SU-DHL-6 (cell line): ENCODE results near the gene ABCD3.

Source experiments
- H2AFZ ChIP-seq: fragments of 200-600 bp; sonication (generic); 2 replicates; pipeline ENCODE4 v1.6.1; 2014; ENCODE audit warnings: low read depth, mild to moderate bottlenecking, moderate library complexity, mixed read lengths, antibody characterized with exemption, low read length; ENCODE audit not compliant: severe bottlenecking
- H3F3A ChIP-seq: fragments of 200-600 bp; shearing (Covaris generic); 2 replicates; pipeline ENCODE4 v1.6.0; 2016; ENCODE audit warnings: antibody characterized with exemption, mild to moderate bottlenecking; ENCODE audit not compliant: insufficient read depth
- H3K27ac ChIP-seq: fragments of 200-600 bp; sonication (generic); 2 replicates; pipeline ENCODE4 v1.5.1; 2016; ENCODE audit warnings: low read depth, mild to moderate bottlenecking, low read length, moderate library complexity, mixed read lengths
- H3K27me3 ChIP-seq: fragments of 200-600 bp; sonication (generic), shearing (Covaris generic); 2 replicates; pipeline ENCODE4 v1.6.0; 2014; ENCODE audit warnings: mild to moderate bottlenecking, low read length
- H3K36me3 ChIP-seq: fragments of 200-600 bp; sonication (generic); 2 replicates; pipeline ENCODE4 v1.6.1; 2014; ENCODE audit warnings: mild to moderate bottlenecking, low read length, mixed read lengths
- H3K4me2 ChIP-seq: fragments of 300-600, 200-600 bp; shearing (Covaris generic), sonication (generic); 2 replicates; pipeline ENCODE4 v1.6.0; 2014; ENCODE audit warnings: low read length, low read depth, mild to moderate bottlenecking; ENCODE audit not compliant: poor library complexity, severe bottlenecking
- H3K4me3 ChIP-seq: fragments of 200-600 bp; sonication (generic); 2 replicates; pipeline ENCODE4 v1.5.1; 2014; ENCODE audit warnings: antibody characterized with exemption, low read length, mild to moderate bottlenecking, mixed read lengths; ENCODE audit not compliant: insufficient read depth, poor library complexity, severe bottlenecking
- H3K79me2 ChIP-seq: fragments of 200-600 bp; sonication (generic); 2 replicates; pipeline ENCODE4 v1.6.1; 2014; ENCODE audit warnings: mild to moderate bottlenecking, low read length, moderate library complexity; ENCODE audit not compliant: insufficient read depth
- H3K9ac ChIP-seq: fragments of 200-600 bp; sonication (generic); 2 replicates; pipeline ENCODE4 v1.7.0; 2014; ENCODE audit warnings: mild to moderate bottlenecking, low read length
- H3K9me2 ChIP-seq: fragments of 200-600 bp; sonication (generic); replicated peaks from 2 replicates; pipeline ENCODE4 v1.6.1; 2014; ENCODE audit warnings: low read length; ENCODE audit not compliant: insufficient read depth
- H3K9me3 ChIP-seq: fragments of 200-600 bp; sonication (generic); 2 replicates; pipeline ENCODE4 v1.6.1; 2014; ENCODE audit warnings: low read length, mixed read lengths; ENCODE audit not compliant: insufficient read depth
- H4K20me1 ChIP-seq: fragments of 200-600 bp; sonication (generic); 2 replicates; pipeline ENCODE4 v1.6.1; 2014; ENCODE audit warnings: low read depth, mild to moderate bottlenecking, antibody characterized with exemption, low read length, moderate library complexity, mixed read lengths
- EZH2phosphoT487 ChIP-seq: fragments of 200-600 bp; sonication (generic), shearing (Covaris generic); conservative IDR thresholded peaks from 2 replicates; pipeline ENCODE4 v1.6.1; 2018; ENCODE audit warnings: mild to moderate bottlenecking, antibody characterized with exemption, low read length, moderate library complexity, mixed read lengths
- TF ChIP-seq, protein P1 (sequence below): fragments of 200-600 bp; sonication (generic); IDR thresholded peaks from one replicate; pipeline ENCODE4 v1.5.1; 2017; ENCODE audit warnings: antibody characterized with exemption, mild to moderate bottlenecking, low read length, moderate library complexity; ENCODE audit not compliant: insufficient read depth, poor library complexity, severe bottlenecking

Gene ABCD3

DNA sequence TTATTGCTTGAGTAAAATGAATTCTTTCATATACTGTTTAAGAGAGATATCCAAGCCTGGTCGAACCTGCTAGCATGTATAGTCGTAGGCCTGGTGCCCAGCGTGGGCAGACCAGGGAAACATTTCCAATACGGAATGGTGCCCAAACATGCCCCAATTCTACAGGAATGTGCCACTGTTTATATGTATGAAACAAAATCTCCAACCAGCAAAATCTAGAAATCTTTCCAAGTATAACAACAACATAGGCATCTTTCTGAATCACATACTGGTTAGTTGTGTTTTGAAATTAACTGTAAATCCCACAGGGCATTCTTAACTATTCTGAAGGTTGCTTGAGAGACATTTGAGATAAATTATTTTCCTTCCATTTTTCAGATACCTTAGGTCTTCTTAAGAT, 17.0 kb upstream of the ABCD3 start:
- Histone ChIP-seq H3K4me3 (no peak overlapping the region), H3K9me3 (no peaks in the 10 kb centered on the region), H3K9me2 (no peaks in the 10 kb centered on the region), H3K27ac (no peak overlapping the region), H3K36me3 (no peaks in the 10 kb centered on the region), H3K27me3 (no peaks in the 10 kb centered on the region), H3K79me2 (no peaks in the 10 kb centered on the region), H3K4me2 (no peak overlapping the region), H3F3A (no peaks in the 10 kb centered on the region), H2AFZ (no peak overlapping the region), H4K20me1 (no peaks in the 10 kb centered on the region), H3K9ac (no peak overlapping the region)
- TF ChIP-seq, protein P1, sequence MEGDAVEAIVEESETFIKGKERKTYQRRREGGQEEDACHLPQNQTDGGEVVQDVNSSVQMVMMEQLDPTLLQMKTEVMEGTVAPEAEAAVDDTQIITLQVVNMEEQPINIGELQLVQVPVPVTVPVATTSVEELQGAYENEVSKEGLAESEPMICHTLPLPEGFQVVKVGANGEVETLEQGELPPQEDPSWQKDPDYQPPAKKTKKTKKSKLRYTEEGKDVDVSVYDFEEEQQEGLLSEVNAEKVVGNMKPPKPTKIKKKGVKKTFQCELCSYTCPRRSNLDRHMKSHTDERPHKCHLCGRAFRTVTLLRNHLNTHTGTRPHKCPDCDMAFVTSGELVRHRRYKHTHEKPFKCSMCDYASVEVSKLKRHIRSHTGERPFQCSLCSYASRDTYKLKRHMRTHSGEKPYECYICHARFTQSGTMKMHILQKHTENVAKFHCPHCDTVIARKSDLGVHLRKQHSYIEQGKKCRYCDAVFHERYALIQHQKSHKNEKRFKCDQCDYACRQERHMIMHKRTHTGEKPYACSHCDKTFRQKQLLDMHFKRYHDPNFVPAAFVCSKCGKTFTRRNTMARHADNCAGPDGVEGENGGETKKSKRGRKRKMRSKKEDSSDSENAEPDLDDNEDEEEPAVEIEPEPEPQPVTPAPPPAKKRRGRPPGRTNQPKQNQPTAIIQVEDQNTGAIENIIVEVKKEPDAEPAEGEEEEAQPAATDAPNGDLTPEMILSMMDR = no peak
- no peak for TF ChIP-seq EZH2phosphoT487

DNA sequence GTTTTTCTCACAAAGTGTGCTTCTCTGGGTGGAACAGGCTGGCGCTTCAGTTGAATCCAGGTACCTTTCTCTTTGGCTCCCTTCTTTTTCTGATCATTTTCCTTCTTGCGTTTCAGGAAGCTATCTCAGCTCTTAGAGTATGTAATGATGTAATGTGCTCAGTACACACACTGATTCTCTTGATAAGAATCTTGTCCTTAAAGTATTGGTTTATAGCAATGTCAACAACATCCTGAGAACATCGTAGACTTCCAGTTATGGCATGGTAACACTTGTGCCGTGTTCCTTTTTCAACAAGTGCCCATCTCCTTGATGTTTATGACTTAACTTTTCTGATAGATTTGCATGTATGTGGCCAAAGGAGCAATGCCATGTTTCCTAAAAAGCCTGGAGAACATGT, 11.7 kb upstream of the ABCD3 start:
- Histone ChIP-seq H4K20me1 (no peaks in the 10 kb centered on the region), H3K4me2 (no peak overlapping the region), H3K9me3 (no peaks in the 10 kb centered on the region), H3K27me3 (no peaks in the 10 kb centered on the region), H3K79me2 (no peaks in the 10 kb centered on the region), H3K9me2 (no peaks in the 10 kb centered on the region), H3K9ac (no peak overlapping the region), H3K36me3 (no peaks in the 10 kb centered on the region), H3K4me3 (no peak overlapping the region), H2AFZ (no peak overlapping the region), H3F3A (no peaks in the 10 kb centered on the region), H3K27ac (no peak overlapping the region)
- no peak for TF ChIP-seq EZH2phosphoT487
- TF ChIP-seq, protein P1 = no peak

DNA sequence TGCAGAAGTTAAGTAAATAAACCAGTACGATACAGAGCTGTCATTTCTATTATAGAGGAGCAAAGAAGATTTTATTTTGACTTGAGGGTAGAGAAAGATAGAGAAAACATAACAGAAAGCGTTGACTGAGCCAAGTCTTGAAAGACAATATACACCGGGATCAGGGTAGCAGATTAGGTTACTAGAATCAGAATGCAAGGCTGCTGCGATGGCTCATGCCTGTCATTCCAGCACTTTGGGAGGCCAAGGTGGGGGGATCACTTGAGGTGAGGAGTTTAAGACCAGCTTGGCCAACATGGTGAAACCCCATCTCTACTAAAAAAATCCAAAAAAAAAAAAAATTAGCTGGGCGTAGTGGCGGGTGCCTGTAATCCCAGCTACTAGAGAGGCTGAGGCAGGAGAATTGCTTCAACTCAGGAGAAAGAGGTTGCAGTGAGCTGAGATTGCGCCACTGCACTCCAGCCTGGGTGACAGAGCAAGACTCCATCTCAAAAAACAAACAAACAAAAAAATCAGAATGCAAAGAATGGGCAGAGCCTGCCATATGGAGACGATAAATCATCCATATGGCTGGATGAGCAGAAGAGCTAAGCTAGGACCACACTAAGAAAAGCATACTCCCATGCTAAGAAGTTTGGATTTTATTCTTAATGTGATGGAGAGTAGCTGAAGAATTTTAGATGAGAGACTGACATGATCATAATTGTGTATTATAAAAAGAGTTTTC, 9.9 kb upstream of the ABCD3 start:
- Histone ChIP-seq H3K36me3 (no peaks in the 10 kb centered on the region), H3K27ac (no peak overlapping the region), H3F3A (no peaks in the 10 kb centered on the region), H3K9me3 (no peaks in the 10 kb centered on the region), H3K9ac (no peak overlapping the region), H2AFZ (no peak overlapping the region), H3K9me2 (no peaks in the 10 kb centered on the region), H3K4me2 (no peak overlapping the region), H3K27me3 (no peaks in the 10 kb centered on the region), H3K79me2 (no peaks in the 10 kb centered on the region), H4K20me1 (no peaks in the 10 kb centered on the region), H3K4me3 (no peak overlapping the region)
- no peak for TF ChIP-seq EZH2phosphoT487
- TF ChIP-seq, protein P1 = no peak
